ENCODE measurements around the gene DRC7. TPM values are rescaled to one million over a fixed set of nuclear protein-coding genes. Genes with fewer than 3 reads are reported as not detected.
"Not testable (repeated sequence)": the region's sequence is repeated elsewhere in the genome, so short reads cannot be mapped to it uniquely, and the experiment has no call there.

The DRC7 gene
- total and polyA plus RNA-seq, 10 of the 15 experiments (the other 5 are each of a cell fraction or from before 2014, with no cell fraction given): 0.06 to 0.49 (median 0.14) TPM; not detected in 4

- TF ChIP-seq ESRRA (IDR thresholded peaks at IDR 0.05; ENCODE audit: low read length): no peak
Measured at GRCh38 chr16:57728336-57729181, 34.0 kb downstream of the DRC7 start (continued).

- no TSS peak for BruUV-seq (replicated peaks)
- Histone ChIP-seq H2AFZ (ENCODE audit: control insufficient read depth, low read depth, low read length) (no peak overlapping the region), H3K79me2 (ENCODE audit: control insufficient read depth, insufficient read depth, low read length) (no peaks in the 10 kb centered on the region), H3K9me3 (replicated peaks; ENCODE audit: control insufficient read depth, insufficient read depth, low read length) (peaks cover 4% of the 10 kb centered on the region; the same call in 2 of the 3 replicates), H3K27ac (ENCODE audit: control insufficient read depth, insufficient read depth) (no peak overlapping the region), H3K36me3 (ENCODE audit: control insufficient read depth in 2 of 2, insufficient read depth in 2 of 2, low read length in 1 of 2) (no peaks in the 10 kb centered on the region), H3K4me2 (ENCODE audit: control insufficient read depth, insufficient read depth) (no peak overlapping the region), H3K4me3 (no peak overlapping the region), H3K9ac (ENCODE audit: control insufficient read depth, insufficient read depth, low read length) (no peak overlapping the region), H4K20me1 (ENCODE audit: control insufficient read depth, insufficient read depth) (no peaks in the 10 kb centered on the region), H3K27me3 (replicated peaks in 1 of 2; ENCODE audit: control insufficient read depth in 2 of 2, insufficient read depth in 2 of 2, low read length in 1 of 2) (no peaks in the 10 kb centered on the region), H3K4me1 (ENCODE audit: control insufficient read depth, insufficient read depth, low read length) (no peaks in the 10 kb centered on the region)
- POLR2A ChIA-PET: no interaction called here
- in situ Hi-C loops (cut with MboI) (no loop called here), intact Hi-C loops (cut with micrococcal nuclease; ENCODE audit: unreplicated experiment) (no loop called here)
- no peak for FAIRE-seq
- RAD21 ChIA-PET (ENCODE audit: unreplicated experiment): no interaction called here
- ATAC-seq: no peak
- CTCF ChIA-PET: no interaction called here
- DNase-seq (ENCODE audit: low read depth, low spot score): no peak
- WGBS (ENCODE audit: insufficient coverage, insufficient replicate concordance, low lambda C conversion rate, missing lambda C conversion rate): no CpG with 5 or more reads among the region's 1 CpG
- TF ChIP-seq BCLAF1 (IDR thresholded peaks at IDR 0.05) (no peak), CUX1 (IDR thresholded peaks at IDR 0.05; ENCODE audit: insufficient replicate concordance, low read depth, low read length) (no peak), ZNF24 (IDR thresholded peaks at IDR 0.05) (no peak)
- SMC1A ChIA-PET (ENCODE audit: uncharacterized antibody, unreplicated experiment): no interaction called here
Measured at GRCh38 chr16:57729182-57729484, 34.5 kb downstream of the DRC7 start.

- intact Hi-C loops (cut with micrococcal nuclease; ENCODE audit: unreplicated experiment); POLR2A ChIA-PET; H3K79me2 ChIP-seq (ENCODE audit: control insufficient read depth, insufficient read depth, low read length); FAIRE-seq; RAD21 ChIA-PET (ENCODE audit: unreplicated experiment); H3K27me3 ChIP-seq (replicated peaks in 1 of 2; ENCODE audit: control insufficient read depth in 2 of 2, insufficient read depth in 2 of 2, low read length in 1 of 2); H3K4me2 ChIP-seq (ENCODE audit: control insufficient read depth, insufficient read depth); ATAC-seq; DNase-seq (ENCODE audit: low read depth, low spot score); H3K27ac ChIP-seq (ENCODE audit: control insufficient read depth, insufficient read depth); CTCF ChIA-PET; in situ Hi-C loops (cut with MboI); H3K9me3 ChIP-seq (replicated peaks; ENCODE audit: control insufficient read depth, insufficient read depth, low read length); H2AFZ ChIP-seq (ENCODE audit: control insufficient read depth, low read depth, low read length); H4K20me1 ChIP-seq (ENCODE audit: control insufficient read depth, insufficient read depth); H3K4me1 ChIP-seq (ENCODE audit: control insufficient read depth, insufficient read depth, low read length); H3K9ac ChIP-seq (ENCODE audit: control insufficient read depth, insufficient read depth, low read length); BruUV-seq (replicated peaks); H3K4me3 ChIP-seq; H3K36me3 ChIP-seq (ENCODE audit: control insufficient read depth in 2 of 2, insufficient read depth in 2 of 2, low read length in 1 of 2): not testable (repeated sequence)
- no CpG with 5 or more reads among the region's 6 CpGs for WGBS (ENCODE audit: insufficient coverage, insufficient replicate concordance, low lambda C conversion rate, missing lambda C conversion rate)
- SMC1A ChIA-PET (ENCODE audit: uncharacterized antibody, unreplicated experiment): interaction anchor here (0.6 kb wide), 1 partner anchor 8 kb away, joined by 3 read pairs; no protein-coding TSS in a partner anchor
Measured at GRCh38 chr16:57729852-57730251, 35.2 kb downstream of the DRC7 start.
